GM19043 (cell line): Measurements from ENCODE around the gene LRP3.
"Not testable (repeated sequence)": the region's sequence is repeated elsewhere in the genome, so short reads cannot be mapped to it uniquely, and the experiment has no call there.

Experiments used
- ATAC-seq: cut with Tn5 transposase; IDR thresholded peaks from one replicate; pipeline ENCODE4 v1.9.1; 2021; ENCODE audit warnings: low read depth; ENCODE audit not compliant: unreplicated experiment

LRP3 gene

GRCh38 chr19:33215438-33216197 is 21.5 kb downstream of the LRP3 start:
- ATAC-seq = no peak

GRCh38 chr19:33216198-33216830 is 22.2 kb downstream of the LRP3 start:
- no peak for ATAC-seq

- ATAC-seq = no peak
These were observed 23.8 kb downstream of the LRP3 start for GRCh38 chr19:33217881-33218280.

- ATAC-seq = no peak
These were observed 25.2 kb downstream of the LRP3 start for GRCh38 chr19:33219261-33219815.

- no peak for ATAC-seq
These were observed 26.0 kb downstream of the LRP3 start for GRCh38 chr19:33220115-33220514.

GRCh38 chr19:33220735-33221134 is 26.6 kb downstream of the LRP3 start:
- no peak for ATAC-seq

- no peak for ATAC-seq
These were observed 27.5 kb downstream of the LRP3 start for GRCh38 chr19:33221638-33222037.

- not testable (repeated sequence) for ATAC-seq
These were observed 28.1 kb downstream of the LRP3 start for GRCh38 chr19:33222255-33222654.

GRCh38 chr19:33224694-33225457 is 30.7 kb downstream of the LRP3 start:
- ATAC-seq = no peak

GRCh38 chr19:33225458-33225926 is 31.4 kb downstream of the LRP3 start, which contains the start of gene SLC7A10:
SLC7A10 (minus strand) TSS chr19:33225850; CDS start chr19:33225703, 147 bp downstream.
- no peak for ATAC-seq

GRCh38 chr19:33226550-33227241 is 32.6 kb downstream of the LRP3 start:
- ATAC-seq = no peak

- ATAC-seq = no peak
These were observed 33.1 kb downstream of the LRP3 start for GRCh38 chr19:33227242-33227650.

GRCh38 chr19:33227870-33228599 is 33.9 kb downstream of the LRP3 start:
- ATAC-seq = no peak

- no peak for ATAC-seq
These were observed 35.8 kb downstream of the LRP3 start for GRCh38 chr19:33229962-33230361.

- no peak for ATAC-seq
These were observed 37.4 kb downstream of the LRP3 start for GRCh38 chr19:33231511-33231910.

GRCh38 chr19:33232656-33233055 is 38.5 kb downstream of the LRP3 start:
- no peak for ATAC-seq

- no peak for ATAC-seq
These were observed 39.1 kb downstream of the LRP3 start for GRCh38 chr19:33233056-33233873.

- no peak for ATAC-seq
These were observed 40.0 kb downstream of the LRP3 start for GRCh38 chr19:33234092-33234491.

- no peak for ATAC-seq
These were observed 40.6 kb downstream of the LRP3 start for GRCh38 chr19:33234736-33235135.
